ENCODE results near the gene NOS3. TPM values are rescaled to one million over a fixed set of nuclear protein-coding genes. Genes with fewer than 3 reads are reported as not detected.
A peak's percentile ranks its signal among the peaks of the same experiment; 100 is the strongest.

Gene NOS3
- total and polyA plus RNA-seq, 9 of the 15 experiments (the other 6 are each of a cell fraction or from before 2014, with no cell fraction given), result 1.1 to 121 (median 23.6) TPM

DNA sequence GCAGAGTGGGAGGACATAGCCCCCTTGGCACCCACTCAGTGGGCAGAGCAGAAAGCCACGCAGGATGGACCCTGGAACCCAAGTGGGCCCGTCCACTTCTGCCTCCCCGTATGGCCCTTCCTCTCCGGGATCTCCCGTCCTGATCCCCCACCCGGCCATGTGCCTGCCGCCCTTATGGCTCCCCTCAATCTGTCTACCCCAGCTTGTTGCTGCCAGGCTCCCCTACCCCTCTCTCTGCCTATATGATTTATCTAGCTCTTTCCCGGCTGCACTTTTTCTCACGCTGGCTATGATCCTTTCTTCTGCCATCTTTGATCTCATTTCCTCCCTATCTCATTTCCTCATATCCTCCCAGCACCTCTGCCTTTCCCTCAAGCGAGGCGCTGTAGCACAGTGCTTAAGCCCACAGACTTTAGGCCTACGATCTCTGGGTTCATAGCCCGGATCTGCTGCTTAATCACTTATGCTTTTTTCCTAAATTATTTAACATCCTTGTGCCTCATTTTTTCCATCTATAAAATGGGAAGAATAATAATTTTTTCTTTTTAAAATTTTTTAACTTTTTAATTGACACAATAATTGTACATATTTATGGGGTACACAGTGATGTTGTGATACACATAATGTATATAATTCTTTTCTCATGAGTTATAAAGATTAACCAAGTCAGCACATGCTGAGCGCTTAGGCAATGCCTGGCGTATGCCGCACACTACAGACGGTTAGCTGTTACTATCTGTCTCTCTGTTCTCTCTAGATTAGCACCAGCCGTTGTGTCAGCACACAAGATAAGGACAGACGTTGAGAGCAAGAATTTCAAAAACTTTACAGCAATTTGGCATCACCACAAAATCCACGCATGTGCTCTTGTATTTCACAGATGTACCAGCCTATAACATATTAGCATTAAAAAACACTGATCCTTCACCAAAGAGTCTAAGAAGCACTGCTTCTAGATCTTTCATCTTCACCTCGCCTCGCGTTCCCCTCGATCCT is 30.8 kb upstream of the NOS3 start (continued):
- TF ChIP-seq, protein P1, sequence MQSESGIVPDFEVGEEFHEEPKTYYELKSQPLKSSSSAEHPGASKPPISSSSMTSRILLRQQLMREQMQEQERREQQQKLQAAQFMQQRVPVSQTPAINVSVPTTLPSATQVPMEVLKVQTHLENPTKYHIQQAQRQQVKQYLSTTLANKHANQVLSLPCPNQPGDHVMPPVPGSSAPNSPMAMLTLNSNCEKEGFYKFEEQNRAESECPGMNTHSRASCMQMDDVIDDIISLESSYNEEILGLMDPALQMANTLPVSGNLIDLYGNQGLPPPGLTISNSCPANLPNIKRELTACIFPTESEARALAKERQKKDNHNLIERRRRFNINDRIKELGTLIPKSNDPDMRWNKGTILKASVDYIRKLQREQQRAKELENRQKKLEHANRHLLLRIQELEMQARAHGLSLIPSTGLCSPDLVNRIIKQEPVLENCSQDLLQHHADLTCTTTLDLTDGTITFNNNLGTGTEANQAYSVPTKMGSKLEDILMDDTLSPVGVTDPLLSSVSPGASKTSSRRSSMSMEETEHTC (IDR thresholded peaks at IDR 0.05), result peak; percentile 89
- peak; percentile 84 for TF ChIP-seq ZNF644 (tag; IDR thresholded peaks at IDR 0.05; ENCODE audit: low read depth)
- TF ChIP-seq ELF4 (CRISPR knock-in tag; IDR thresholded peaks at IDR 0.05), result peak; percentile 97
- peak; percentile 65; the same call in 1 of the 2 replicates for TF ChIP-seq ZNF274 (IDR thresholded peaks at IDR 0.05; ENCODE audit: borderline replicate concordance, low read depth, low read length)
- peak; percentile 62; the same call in 1 of the 2 replicates for TF ChIP-seq TAF7 (tag; IDR thresholded peaks at IDR 0.05)
- TF ChIP-seq NR2C2 (CRISPR knock-in tag; IDR thresholded peaks at IDR 0.05), result no peak
- TF ChIP-seq NR2C2 (tag; IDR thresholded peaks at IDR 0.05), result peak; percentile 35; the same call in 1 of the 2 replicates
- peak; percentile 92 for TF ChIP-seq ZNF175 (CRISPR knock-in tag; IDR thresholded peaks at IDR 0.05; ENCODE audit: low read depth)
- TF ChIP-seq POLR2AphosphoS2 (IDR thresholded peaks at IDR 0.05; ENCODE audit: low read length), result no peak
- 0 out of 2 replicates have a peak, but pooled peaks have one; percentile 35 for TF ChIP-seq HCFC1 (IDR thresholded peaks at IDR 0.05; ENCODE audit: low read depth, low read length)
- TF ChIP-seq CBFA2T3 (IDR thresholded peaks at IDR 0.05), result peak; percentile 99
- TF ChIP-seq, protein P2, sequence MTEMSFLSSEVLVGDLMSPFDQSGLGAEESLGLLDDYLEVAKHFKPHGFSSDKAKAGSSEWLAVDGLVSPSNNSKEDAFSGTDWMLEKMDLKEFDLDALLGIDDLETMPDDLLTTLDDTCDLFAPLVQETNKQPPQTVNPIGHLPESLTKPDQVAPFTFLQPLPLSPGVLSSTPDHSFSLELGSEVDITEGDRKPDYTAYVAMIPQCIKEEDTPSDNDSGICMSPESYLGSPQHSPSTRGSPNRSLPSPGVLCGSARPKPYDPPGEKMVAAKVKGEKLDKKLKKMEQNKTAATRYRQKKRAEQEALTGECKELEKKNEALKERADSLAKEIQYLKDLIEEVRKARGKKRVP (CRISPR knock-in tag; IDR thresholded peaks at IDR 0.05), result peak; percentile 87
- TF ChIP-seq NR4A1 (CRISPR knock-in tag; IDR thresholded peaks at IDR 0.05), result peak; percentile 87; the same call in 1 of the 2 replicates
- TF ChIP-seq NR4A1 (tag; IDR thresholded peaks at IDR 0.05), result peak; percentile 92
- TF ChIP-seq ZFP36 (IDR thresholded peaks at IDR 0.05; ENCODE audit: low read depth, low read length, partially characterized antibody), result no peak
- TF ChIP-seq HDAC8 (tag; IDR thresholded peaks at IDR 0.05), result peak; percentile 83
- peak; percentile 80; the same call in 1 of the 2 replicates for TF ChIP-seq CGGBP1 (CRISPR knock-in tag; IDR thresholded peaks at IDR 0.05)
- no peak for TF ChIP-seq ZNF717 (CRISPR knock-in tag; IDR thresholded peaks at IDR 0.05)
- TF ChIP-seq RREB1 (CRISPR knock-in tag; IDR thresholded peaks at IDR 0.05), result peak; percentile 91
- no peak for TF ChIP-seq ZBTB1 (CRISPR knock-in tag; IDR thresholded peaks at IDR 0.05; ENCODE audit: borderline replicate concordance, low read depth)

Data from K562 (cell line).